ENCODE results near the gene PRDM1.
"Not testable (repeated sequence)": the region's sequence is repeated elsewhere in the genome, so short reads cannot be mapped to it uniquely, and the experiment has no call there.

Gene PRDM1

DNA sequence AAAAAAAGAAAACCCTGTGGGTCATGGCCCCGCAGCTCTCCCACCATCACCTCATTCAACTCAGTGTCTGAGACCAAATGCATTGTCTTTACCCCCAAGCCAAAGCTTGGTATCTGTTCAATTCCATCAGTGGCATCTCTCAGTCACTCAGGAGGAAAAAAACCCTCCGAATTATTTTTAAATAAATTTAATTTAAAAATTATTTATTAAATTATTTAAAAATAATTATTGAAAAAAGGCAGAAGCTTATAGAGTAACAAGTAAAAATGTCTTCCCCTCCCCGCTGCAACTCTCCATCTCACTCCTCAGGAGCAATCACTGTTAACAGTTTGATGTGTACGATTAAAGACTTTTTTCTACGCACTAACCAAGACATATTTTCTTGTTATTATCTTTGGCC is 50.7 kb downstream of the PRDM1 start:
- no peak for DNase-seq (ENCODE audit: low spot score)

DNA sequence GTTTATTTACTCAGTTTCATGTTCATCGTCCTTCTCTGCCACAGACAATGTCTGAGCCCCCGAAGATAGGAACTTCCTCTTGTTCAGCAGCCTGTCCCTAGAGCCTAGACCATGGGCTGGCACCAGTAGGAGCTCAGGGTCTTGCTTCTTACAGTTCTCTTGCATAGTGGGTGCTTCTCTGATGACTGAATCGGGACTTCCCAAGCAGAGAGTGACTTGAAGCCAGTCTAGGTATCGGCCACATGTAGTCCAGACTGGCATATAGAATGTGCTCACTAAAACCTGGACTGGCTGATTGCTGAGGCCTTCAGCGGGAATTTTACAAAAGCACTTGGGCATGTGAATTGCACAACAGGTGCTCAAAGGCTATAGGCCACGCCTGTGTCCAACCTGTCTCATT is 52.0 kb downstream of the PRDM1 start:
- DNase-seq (ENCODE audit: low spot score) = no peak

DNA sequence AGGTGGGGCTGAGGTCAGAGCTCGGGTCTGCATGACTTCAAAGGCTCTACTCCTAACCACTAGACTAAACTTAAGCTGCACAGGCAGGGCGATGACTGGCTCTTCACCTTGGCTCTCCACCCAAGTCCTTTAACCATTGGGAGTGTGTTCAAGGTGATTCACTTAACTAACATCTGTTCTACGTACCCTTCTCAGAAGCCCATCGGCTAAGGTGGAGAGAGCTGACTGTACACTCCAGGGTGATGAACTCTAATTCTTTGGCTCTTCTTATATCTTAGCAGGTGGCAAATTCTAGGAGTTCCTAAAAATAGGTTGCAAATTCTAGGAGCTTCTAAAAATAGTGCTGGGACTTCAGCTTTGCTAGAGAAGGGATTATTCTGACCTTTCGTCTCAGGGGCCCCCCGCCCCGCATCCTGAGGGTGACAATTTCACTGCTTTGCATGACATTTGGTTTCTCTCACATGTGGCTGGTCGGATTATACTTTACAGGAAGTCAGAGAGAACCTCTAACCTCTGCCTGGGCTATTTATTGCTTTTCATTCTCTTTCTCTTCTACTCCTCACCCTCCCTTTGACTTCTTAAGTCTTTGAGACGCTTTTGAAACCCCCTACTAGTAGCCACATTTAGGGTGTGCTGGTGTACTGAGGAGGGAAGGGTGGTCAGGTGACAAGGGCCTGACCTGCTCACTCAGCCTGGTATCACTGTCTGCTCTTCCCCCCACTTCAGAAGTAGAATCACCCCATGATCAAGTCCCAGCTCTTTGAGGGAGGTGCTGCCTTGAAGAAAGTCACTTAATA is 55.5 kb downstream of the PRDM1 start:
- DNase-seq (ENCODE audit: low spot score) = no peak

DNA sequence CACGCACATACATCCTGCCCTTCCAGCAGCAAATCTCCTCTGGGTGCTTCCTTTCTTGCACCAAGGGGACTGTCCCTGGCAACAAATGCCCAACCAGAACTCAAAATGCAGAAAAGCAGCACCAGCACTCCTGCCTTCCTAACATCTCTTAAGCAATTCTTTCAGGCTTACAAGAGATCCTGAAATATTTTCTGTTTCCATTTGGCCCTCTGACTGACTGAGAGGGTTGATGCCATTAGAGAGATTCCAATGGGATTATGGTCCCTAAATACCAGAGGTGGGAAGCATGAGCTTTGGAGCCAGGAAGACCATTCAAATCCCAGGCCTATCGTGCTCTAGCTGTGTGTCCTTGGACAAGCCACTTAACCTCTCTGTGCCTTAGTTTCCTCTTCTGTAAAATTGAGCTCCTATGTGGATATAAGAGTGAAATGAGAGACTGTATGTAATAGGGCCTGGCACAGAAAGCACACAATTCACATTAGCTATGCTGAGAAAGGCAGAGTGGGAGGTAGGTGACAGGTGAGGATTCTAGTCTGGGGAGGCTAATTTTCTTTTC is 56.8 kb downstream of the PRDM1 start:
- no peak for DNase-seq (ENCODE audit: low spot score)

GRCh38 chr6:106143665-106144064 is 57.5 kb downstream of the PRDM1 start:
- no peak for DNase-seq (ENCODE audit: low spot score)

DNA sequence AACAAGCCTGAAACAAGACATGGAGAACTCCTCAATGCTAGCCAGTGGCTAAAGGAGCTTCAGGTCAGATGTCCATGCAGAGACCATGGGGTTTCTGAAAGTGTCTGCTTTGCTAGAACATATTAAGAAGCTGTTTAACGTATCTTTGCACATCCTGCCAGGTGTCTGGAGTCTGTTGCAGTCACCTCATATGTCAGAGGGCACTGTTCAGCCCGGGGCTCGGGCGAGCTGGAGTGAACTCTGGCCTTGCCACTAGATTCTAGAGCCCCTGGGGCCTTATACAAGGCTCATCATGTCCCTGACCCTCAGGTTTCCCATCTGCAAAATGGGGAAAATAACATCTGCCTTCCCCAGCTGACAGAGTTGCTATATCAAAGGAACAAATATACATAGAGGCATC is 59.0 kb downstream of the PRDM1 start:
- DNase-seq (ENCODE audit: low spot score) = no peak

DNA sequence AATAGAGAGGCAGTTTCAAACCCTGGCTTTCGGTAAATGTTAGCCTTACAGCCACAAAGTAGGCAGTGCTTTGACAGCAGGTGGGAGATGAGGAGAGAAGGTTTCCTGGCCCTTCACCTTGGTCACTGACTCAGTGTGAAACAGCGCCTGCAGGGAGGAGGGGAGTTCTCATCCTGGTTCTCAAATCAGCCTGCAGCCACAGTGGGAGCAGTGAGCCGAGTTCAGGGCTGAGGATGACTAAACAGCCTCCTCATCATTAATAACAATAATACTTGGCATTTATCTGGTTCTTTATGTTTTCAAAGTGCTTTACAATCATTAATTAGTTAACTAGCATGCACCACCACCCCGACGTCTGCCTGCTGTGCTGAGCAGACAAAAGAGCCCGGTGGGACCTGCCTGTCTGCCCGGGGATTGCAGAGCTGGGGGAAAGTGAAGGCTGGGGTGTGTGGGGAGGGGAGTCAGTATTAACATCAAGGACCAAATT is 59.6 kb downstream of the PRDM1 start:
- DNase-seq (ENCODE audit: low spot score) = no peak

- peak; percentile 50 for DNase-seq (ENCODE audit: low spot score)
Measured at GRCh38 chr6:106146852-106147351, 60.8 kb downstream of the PRDM1 start.

- no peak for DNase-seq (ENCODE audit: low spot score)
Measured at GRCh38 chr6:106147476-106147875, 61.3 kb downstream of the PRDM1 start.

DNA sequence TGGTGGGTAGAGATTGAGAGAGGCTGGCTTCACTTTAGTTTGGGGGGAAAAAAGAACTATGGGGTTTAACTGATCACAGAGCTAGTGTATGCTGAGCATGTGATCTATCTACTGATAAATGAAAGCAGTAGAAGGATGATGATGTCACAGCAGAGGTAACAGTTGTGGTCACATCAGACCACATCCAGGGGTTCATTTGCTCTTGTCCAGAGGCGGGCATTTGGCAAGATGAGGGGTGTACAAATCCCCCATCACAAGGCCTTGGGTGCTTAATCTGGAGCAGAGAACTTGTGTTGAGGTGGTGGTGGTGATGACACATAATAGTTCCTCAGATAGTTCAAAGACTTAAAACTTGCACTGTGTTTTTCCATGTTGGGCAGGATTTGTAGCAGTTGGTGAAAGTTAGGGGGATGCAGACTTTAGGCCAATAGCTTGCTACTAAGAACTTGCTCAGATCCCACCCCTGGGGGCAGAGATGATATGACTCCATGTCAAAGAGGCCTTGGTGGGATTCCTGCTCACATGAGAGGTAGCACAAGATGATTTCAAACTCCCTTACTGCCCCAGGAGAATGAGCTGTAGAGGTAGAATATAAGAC is 63.4 kb downstream of the PRDM1 start:
- DNase-seq (ENCODE audit: low spot score) = no peak

DNA sequence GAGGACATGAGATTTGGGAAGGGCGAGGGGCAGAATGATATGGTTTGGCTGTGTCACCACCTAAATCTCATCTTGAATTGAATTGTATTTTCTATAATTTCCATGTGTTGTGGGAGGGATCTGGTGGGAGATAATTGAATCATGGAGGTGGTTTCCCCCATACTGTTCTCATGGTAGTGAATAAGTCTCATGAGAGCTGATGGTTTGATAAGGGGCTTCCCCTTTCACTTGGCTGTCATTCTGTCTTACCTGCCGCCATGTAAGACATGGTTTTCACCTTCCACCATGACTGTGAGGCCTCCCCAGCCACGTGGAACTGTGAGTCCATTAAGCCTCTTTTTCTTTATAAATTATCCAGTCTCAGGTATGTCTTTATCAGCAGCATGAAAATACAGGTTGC is 66.3 kb downstream of the PRDM1 start:
- DNase-seq (ENCODE audit: low spot score) = not testable (repeated sequence)

GRCh38 chr6:106152952-106153351 is 66.8 kb downstream of the PRDM1 start:
- no peak for DNase-seq (ENCODE audit: low spot score)

DNA sequence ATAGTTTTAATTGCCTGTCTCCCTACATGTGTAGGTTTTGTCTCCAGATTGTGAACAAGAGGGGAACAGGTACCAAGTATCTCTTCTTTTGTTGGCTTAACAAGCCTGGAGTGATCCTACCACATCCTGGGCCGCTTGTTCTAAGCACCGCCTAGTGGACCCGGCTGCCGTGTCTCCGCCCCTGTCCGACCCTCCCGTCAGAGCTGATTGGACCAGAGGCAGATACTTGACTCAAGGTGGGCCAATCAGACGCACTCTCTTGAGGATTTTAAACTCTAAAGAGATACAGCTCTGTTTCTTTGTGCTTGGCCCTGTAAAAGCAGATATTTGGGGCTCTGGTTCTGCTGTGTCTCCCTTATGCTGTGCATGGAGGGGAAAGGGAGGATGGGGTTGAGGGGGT is 68.2 kb downstream of the PRDM1 start:
- DNase-seq (ENCODE audit: low spot score) = no peak

DNA sequence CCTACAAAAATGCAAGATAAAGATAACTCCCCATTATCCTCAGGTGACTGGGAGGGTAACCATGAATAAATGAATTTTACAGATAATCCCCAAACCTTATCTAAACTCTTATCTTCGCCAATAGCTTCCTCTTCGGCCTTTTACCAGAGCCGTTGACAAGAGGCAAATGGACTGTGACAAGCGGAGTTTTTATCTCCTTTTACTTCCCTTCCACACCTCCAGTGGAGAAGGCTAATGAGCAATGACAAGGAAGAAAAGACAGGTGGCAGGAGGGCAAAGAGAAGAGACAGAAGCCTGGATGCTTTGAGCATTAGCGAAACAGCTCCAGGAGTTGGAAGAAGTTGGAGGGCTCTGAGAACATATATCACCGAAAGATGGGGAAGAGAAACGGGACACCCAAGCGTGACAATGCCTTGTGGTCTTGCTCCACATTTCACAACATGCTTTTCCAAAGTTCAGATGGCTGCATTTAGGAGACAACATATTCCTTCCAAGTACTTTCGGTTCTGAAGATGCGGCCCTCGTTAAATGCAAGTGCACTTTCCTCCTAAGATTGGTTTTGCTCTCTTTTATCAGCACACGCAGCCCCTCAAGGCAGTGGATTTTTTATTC is 69.2 kb downstream of the PRDM1 start:
- DNase-seq (ENCODE audit: low spot score) = peak; percentile 57

DNA sequence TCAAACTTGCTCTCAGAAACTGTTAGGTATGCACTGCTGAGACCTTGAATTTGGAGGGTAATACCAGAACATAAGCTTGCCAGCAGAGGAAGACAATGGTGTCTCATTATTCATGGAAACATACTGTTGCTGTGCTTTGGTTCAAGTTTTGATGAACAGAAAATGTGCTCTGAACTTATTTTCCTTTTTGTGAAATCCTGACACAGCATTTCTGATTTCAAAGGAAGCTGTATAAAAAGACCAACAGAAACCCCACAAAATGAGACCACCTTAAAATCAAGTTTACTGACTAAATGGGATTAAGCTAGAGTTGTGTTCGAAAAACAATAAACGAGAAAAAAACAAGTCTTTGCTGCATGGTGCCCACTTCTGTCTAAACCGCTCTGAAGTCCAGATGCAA is 70.3 kb downstream of the PRDM1 start:
- no peak for DNase-seq (ENCODE audit: low spot score)

GRCh38 chr6:106156863-106157262 is 70.7 kb downstream of the PRDM1 start:
- DNase-seq (ENCODE audit: low spot score) = no peak

- no peak for DNase-seq (ENCODE audit: low spot score)
Measured at GRCh38 chr6:106158816-106159215, 72.7 kb downstream of the PRDM1 start.

All from AG20443 (cell line).